OCI-LY3 (cell line): ENCODE measurements around the gene PLA2G4C.

Experiments
- EZH2phosphoT487 ChIP-seq: fragments of 200-600 bp; shearing (Covaris generic); IDR thresholded peaks from 2 replicates; pipeline ENCODE4 v1.6.1; 2018; ENCODE audit warnings: antibody characterized with exemption, mixed run types, low read depth
- TF ChIP-seq, protein P1 (sequence below): fragments of 200-600, 300-600 bp; sonication (generic); IDR thresholded peaks from 2 replicates; pipeline ENCODE4 v1.5.1; 2014; ENCODE audit warnings: antibody characterized with exemption, low read length, low read depth

GRCh38 chr19:48000846-48001245, 109.8 kb downstream of the PLA2G4C start:
- TF ChIP-seq, protein P1, sequence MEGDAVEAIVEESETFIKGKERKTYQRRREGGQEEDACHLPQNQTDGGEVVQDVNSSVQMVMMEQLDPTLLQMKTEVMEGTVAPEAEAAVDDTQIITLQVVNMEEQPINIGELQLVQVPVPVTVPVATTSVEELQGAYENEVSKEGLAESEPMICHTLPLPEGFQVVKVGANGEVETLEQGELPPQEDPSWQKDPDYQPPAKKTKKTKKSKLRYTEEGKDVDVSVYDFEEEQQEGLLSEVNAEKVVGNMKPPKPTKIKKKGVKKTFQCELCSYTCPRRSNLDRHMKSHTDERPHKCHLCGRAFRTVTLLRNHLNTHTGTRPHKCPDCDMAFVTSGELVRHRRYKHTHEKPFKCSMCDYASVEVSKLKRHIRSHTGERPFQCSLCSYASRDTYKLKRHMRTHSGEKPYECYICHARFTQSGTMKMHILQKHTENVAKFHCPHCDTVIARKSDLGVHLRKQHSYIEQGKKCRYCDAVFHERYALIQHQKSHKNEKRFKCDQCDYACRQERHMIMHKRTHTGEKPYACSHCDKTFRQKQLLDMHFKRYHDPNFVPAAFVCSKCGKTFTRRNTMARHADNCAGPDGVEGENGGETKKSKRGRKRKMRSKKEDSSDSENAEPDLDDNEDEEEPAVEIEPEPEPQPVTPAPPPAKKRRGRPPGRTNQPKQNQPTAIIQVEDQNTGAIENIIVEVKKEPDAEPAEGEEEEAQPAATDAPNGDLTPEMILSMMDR: no peak
- TF ChIP-seq EZH2phosphoT487: no peak
